ENCODE results near the gene HCCS. TPM values are rescaled to one million over a fixed set of nuclear protein-coding genes. Genes with fewer than 3 reads are reported as not detected.

Gene HCCS
- total and polyA plus RNA-seq, 2 of the 13 experiments (the other 11 are each of a cell fraction or from before 2014, with no cell fraction given), result 15.4 to 16.7 TPM

- TF ChIP-seq, protein P1, sequence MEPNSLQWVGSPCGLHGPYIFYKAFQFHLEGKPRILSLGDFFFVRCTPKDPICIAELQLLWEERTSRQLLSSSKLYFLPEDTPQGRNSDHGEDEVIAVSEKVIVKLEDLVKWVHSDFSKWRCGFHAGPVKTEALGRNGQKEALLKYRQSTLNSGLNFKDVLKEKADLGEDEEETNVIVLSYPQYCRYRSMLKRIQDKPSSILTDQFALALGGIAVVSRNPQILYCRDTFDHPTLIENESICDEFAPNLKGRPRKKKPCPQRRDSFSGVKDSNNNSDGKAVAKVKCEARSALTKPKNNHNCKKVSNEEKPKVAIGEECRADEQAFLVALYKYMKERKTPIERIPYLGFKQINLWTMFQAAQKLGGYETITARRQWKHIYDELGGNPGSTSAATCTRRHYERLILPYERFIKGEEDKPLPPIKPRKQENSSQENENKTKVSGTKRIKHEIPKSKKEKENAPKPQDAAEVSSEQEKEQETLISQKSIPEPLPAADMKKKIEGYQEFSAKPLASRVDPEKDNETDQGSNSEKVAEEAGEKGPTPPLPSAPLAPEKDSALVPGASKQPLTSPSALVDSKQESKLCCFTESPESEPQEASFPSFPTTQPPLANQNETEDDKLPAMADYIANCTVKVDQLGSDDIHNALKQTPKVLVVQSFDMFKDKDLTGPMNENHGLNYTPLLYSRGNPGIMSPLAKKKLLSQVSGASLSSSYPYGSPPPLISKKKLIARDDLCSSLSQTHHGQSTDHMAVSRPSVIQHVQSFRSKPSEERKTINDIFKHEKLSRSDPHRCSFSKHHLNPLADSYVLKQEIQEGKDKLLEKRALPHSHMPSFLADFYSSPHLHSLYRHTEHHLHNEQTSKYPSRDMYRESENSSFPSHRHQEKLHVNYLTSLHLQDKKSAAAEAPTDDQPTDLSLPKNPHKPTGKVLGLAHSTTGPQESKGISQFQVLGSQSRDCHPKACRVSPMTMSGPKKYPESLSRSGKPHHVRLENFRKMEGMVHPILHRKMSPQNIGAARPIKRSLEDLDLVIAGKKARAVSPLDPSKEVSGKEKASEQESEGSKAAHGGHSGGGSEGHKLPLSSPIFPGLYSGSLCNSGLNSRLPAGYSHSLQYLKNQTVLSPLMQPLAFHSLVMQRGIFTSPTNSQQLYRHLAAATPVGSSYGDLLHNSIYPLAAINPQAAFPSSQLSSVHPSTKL (CRISPR knock-in tag; IDR thresholded peaks at IDR 0.05), result peak; percentile 48; the same call in 1 of the 2 replicates
- TF ChIP-seq HDAC2 (CRISPR knock-in tag; IDR thresholded peaks at IDR 0.05), result 0 out of 2 replicates have a peak, but pooled peaks have one; percentile 17
- TF ChIP-seq MXD1 (CRISPR knock-in tag; IDR thresholded peaks at IDR 0.05), result no peak
- TF ChIP-seq TGIF2 (CRISPR knock-in tag; IDR thresholded peaks at IDR 0.05), result no peak
- TF ChIP-seq TEAD3 (CRISPR knock-in tag; optimal IDR thresholded peaks at IDR 0.05; ENCODE audit: borderline replicate concordance), result peak; percentile 76
- TF ChIP-seq MTF1 (CRISPR knock-in tag; IDR thresholded peaks at IDR 0.05), result no peak
- no peak for TF ChIP-seq BRCA1 (CRISPR knock-in tag; IDR thresholded peaks at IDR 0.05)
- 0 out of 4 replicates have a peak, but pooled peaks of 1 of the 2 experiments have one; percentile 6 for TF ChIP-seq EP300 (IDR thresholded peaks at IDR 0.05; ENCODE audit: low read depth in 2 of 2, low read length in 2 of 2)
- TF ChIP-seq EP300 (CRISPR knock-in tag; IDR thresholded peaks at IDR 0.05; ENCODE audit: borderline replicate concordance), result no peak
- peak; percentile 80 for TF ChIP-seq SMC3 (IDR thresholded peaks at IDR 0.05; ENCODE audit: low read length)
- TF ChIP-seq, protein P2, sequence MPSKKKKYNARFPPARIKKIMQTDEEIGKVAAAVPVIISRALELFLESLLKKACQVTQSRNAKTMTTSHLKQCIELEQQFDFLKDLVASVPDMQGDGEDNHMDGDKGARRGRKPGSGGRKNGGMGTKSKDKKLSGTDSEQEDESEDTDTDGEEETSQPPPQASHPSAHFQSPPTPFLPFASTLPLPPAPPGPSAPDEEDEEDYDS (CRISPR knock-in tag; IDR thresholded peaks at IDR 0.05), result no peak
- TF ChIP-seq, protein P3, sequence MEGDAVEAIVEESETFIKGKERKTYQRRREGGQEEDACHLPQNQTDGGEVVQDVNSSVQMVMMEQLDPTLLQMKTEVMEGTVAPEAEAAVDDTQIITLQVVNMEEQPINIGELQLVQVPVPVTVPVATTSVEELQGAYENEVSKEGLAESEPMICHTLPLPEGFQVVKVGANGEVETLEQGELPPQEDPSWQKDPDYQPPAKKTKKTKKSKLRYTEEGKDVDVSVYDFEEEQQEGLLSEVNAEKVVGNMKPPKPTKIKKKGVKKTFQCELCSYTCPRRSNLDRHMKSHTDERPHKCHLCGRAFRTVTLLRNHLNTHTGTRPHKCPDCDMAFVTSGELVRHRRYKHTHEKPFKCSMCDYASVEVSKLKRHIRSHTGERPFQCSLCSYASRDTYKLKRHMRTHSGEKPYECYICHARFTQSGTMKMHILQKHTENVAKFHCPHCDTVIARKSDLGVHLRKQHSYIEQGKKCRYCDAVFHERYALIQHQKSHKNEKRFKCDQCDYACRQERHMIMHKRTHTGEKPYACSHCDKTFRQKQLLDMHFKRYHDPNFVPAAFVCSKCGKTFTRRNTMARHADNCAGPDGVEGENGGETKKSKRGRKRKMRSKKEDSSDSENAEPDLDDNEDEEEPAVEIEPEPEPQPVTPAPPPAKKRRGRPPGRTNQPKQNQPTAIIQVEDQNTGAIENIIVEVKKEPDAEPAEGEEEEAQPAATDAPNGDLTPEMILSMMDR (CRISPR knock-in tag; IDR thresholded peaks at IDR 0.05), result peak; percentile 71
- TF ChIP-seq ONECUT2 (CRISPR knock-in tag; IDR thresholded peaks at IDR 0.05), result no peak
- no peak for TF ChIP-seq RBFOX2 (IDR thresholded peaks at IDR 0.05; ENCODE audit: low read depth, low read length)
- no peak for TF ChIP-seq HMGXB4 (CRISPR knock-in tag; IDR thresholded peaks at IDR 0.05; ENCODE audit: borderline replicate concordance in 1 of 2, low read depth in 1 of 2)
- TF ChIP-seq, protein P4, sequence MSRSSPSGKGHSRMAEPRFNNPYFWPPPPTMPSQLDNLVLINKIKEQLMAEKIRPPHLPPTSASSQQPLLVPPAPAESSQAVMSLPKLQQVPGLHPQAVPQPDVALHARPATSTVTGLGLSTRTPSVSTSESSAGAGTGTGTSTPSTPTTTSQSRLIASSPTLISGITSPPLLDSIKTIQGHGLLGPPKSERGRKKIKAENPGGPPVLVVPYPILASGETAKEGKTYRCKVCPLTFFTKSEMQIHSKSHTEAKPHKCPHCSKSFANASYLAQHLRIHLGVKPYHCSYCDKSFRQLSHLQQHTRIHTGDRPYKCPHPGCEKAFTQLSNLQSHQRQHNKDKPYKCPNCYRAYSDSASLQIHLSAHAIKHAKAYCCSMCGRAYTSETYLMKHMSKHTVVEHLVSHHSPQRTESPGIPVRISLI (CRISPR knock-in tag; IDR thresholded peaks at IDR 0.05; ENCODE audit: borderline replicate concordance), result peak; percentile 27; the same call in 1 of the 2 replicates
- no peak for TF ChIP-seq KDM3A (CRISPR knock-in tag; IDR thresholded peaks at IDR 0.05; ENCODE audit: low read depth)
Measured at GRCh38 chrX:11100281-11101035, 10.7 kb upstream of the HCCS start (continued).

Measured in HepG2 (cell line).